HepG2 (cell line): Measurements from ENCODE around the gene TSLP. TPM values are rescaled to one million over a fixed set of nuclear protein-coding genes. Genes with fewer than 3 reads are reported as not detected.

Experiments
- ATAC-seq: fragments of 200-7000 bp; cut with Tn5 transposase; 3 replicates; pipeline ENCODE4 v1.9.1; 2020; ENCODE audit warnings: mild to moderate bottlenecking, moderate library complexity
- BruUV-seq: library from RNA; stranded (reverse); fragments of 400-500 nt; replicated peaks from 2 replicates; lab custom pipeline; 2021; lab: Mats Ljungman, UMichigan
- CTCF ChIA-PET: fragments of 300-600 bp; formaldehyde crosslinking; extraction: SDS; loops from one replicate; lab custom pipeline; 2021; ENCODE audit warnings: low total read pairs, inconsistent platforms, low intra/inter-chr PET ratio; lab: Yijun Ruan, JAX
- POLR2A ChIA-PET: fragments of 350-600 bp; sonication (Branson Sonifier 250); formaldehyde crosslinking; loops from one replicate; lab custom pipeline; 2020; ENCODE audit warnings: antibody characterized with exemption, inconsistent platforms; lab: Yijun Ruan, JAX
- DNase-seq: peaks from one replicate; pipeline ENCODE4 v3.0.0-alpha.2; 2015; ENCODE audit warnings: low spot score
- FAIRE-seq: peaks from 3 replicates; lab custom pipeline; 2011; peaks lifted over from hg19 to GRCh38; lab: Jason Lieb, UNC
- H2AFZ ChIP-seq: one replicate; pipeline ENCODE4 v1.6.1; 2011; ENCODE audit warnings: low read length, inconsistent platforms
- H3K27ac ChIP-seq: fragments of 300-600 bp; 3 replicates; pipeline ENCODE4 v1.8.0; 2011; ENCODE audit warnings: mixed run types, mild to moderate bottlenecking, mixed read lengths, low read length, inconsistent platforms; ENCODE audit not compliant: insufficient read depth; ENCODE audit errors: extremely low read length
- H3K27me3 ChIP-seq, 2 experiments: fragments of 200-600 bp in 1 of 2; 2 replicates in 1 of 2; 3 replicates in 1 of 2; pipeline versions ENCODE4 v1.6.0 to v1.8.0; 2011; ENCODE audit warnings: low read length in 2 of 2, mild to moderate bottlenecking in 2 of 2, moderate library complexity in 2 of 2, inconsistent platforms in 1 of 2; ENCODE audit not compliant: insufficient read depth in 2 of 2, control insufficient read depth in 1 of 2
- H3K36me3 ChIP-seq, 2 experiments: fragments of 200-600 bp in 1 of 2; replicated peaks in 1 of 2; 2 replicates in 1 of 2; 3 replicates in 1 of 2; pipeline versions ENCODE4 v1.5.1 to v1.8.0; 2011; ENCODE audit warnings: low read length in 2 of 2, inconsistent platforms in 1 of 2; ENCODE audit not compliant: insufficient read depth in 2 of 2, control insufficient read depth in 1 of 2
- H3K4me1 ChIP-seq: 2 replicates; pipeline ENCODE4 v1.5.1; 2012; ENCODE audit warnings: low read length, inconsistent platforms; ENCODE audit not compliant: insufficient read depth
- H3K4me2 ChIP-seq: 2 replicates; pipeline ENCODE4 v1.6.0; 2011; ENCODE audit warnings: low read depth, low read length, inconsistent platforms
- H3K4me3 ChIP-seq, 3 experiments: fragments of 200-600 bp in 1 of 3; sonication (generic), shearing (Covaris generic) in 1 of 3; replicated peaks in 1 of 3; 2 replicates each; pipeline ENCODE4 v1.5.1; 2011 to 2016; ENCODE audit warnings: low read length in 3 of 3, inconsistent platforms in 2 of 3, low read depth in 2 of 3, mild to moderate bottlenecking in 2 of 3, control low read depth in 1 of 3, mixed read lengths in 1 of 3; ENCODE audit not compliant: insufficient read depth in 1 of 3
- H3K79me2 ChIP-seq: one replicate; pipeline ENCODE4 v1.6.1; 2011; ENCODE audit warnings: low read length, inconsistent platforms; ENCODE audit not compliant: insufficient read depth
- H3K9ac ChIP-seq: 2 replicates; pipeline ENCODE4 v1.6.0; 2011; ENCODE audit warnings: mild to moderate bottlenecking, low read depth, low read length, inconsistent platforms; ENCODE audit not compliant: insufficient read depth
- H3K9me3 ChIP-seq: 2 replicates; pipeline ENCODE4 v1.5.1; 2012; ENCODE audit warnings: mild to moderate bottlenecking, low read length
- H4K20me1 ChIP-seq: 2 replicates; pipeline ENCODE4 v1.6.0; 2011; ENCODE audit warnings: inconsistent platforms, mild to moderate bottlenecking, low read length, moderate library complexity; ENCODE audit not compliant: insufficient read depth
- BRCA1 ChIP-seq: sonication (generic); formaldehyde crosslinking; IDR thresholded peaks from 2 replicates; pipeline ENCODE4 v1.4.0; 2020; ENCODE audit warnings: missing genetic modification reagents
- CEBPB ChIP-seq: IDR thresholded peaks from 2 replicates; pipeline ENCODE4 v1.6.1; 2011; ENCODE audit warnings: low read depth, low read length, improper control_type of control experiment, borderline replicate concordance
- EED ChIP-seq: sonication (generic); formaldehyde crosslinking; IDR thresholded peaks from 2 replicates; pipeline ENCODE4 v1.5.0; 2020; ENCODE audit warnings: mild to moderate bottlenecking, missing genetic modification reagents
- NCOA2 ChIP-seq: sonication (generic); formaldehyde crosslinking; IDR thresholded peaks from 2 replicates; pipeline ENCODE4 v1.8.0; 2022; ENCODE audit warnings: inconsistent platforms
- RFX1 ChIP-seq: fragments of 450-650 bp; IDR thresholded peaks from 2 replicates; pipeline ENCODE4 v1.6.1; 2017
- SMAD3 ChIP-seq: sonication (generic); formaldehyde crosslinking; IDR thresholded peaks from 2 replicates; pipeline ENCODE4 v1.4.0; 2020; ENCODE audit warnings: missing genetic modification reagents
- SMARCE1 ChIP-seq: fragments of 450-650 bp; IDR thresholded peaks from 2 replicates; pipeline ENCODE4 v1.6.1; 2017; ENCODE audit warnings: borderline replicate concordance
- U2AF2 ChIP-seq: fragments of 200-400 bp; formaldehyde crosslinking; IDR thresholded peaks from 2 replicates; pipeline ENCODE4 v1.6.1; 2017; ENCODE audit warnings: low read depth, mild to moderate bottlenecking, low read length
- ZMYM2 ChIP-seq: sonication (generic); formaldehyde crosslinking; IDR thresholded peaks from 2 replicates; pipeline ENCODE4 v1.8.0; 2022; ENCODE audit warnings: mild to moderate bottlenecking, missing genetic modification reagents
- ZNF138 ChIP-seq: sonication (generic); formaldehyde crosslinking; IDR thresholded peaks from 2 replicates; pipeline ENCODE4 v1.5.0; 2020; ENCODE audit warnings: mild to moderate bottlenecking, low read depth, missing genetic modification reagents
- ZNF460 ChIP-seq: sonication (generic); formaldehyde crosslinking; IDR thresholded peaks from 2 replicates; pipeline ENCODE4 v1.5.1; 2020; ENCODE audit warnings: missing genetic modification reagents, mild to moderate bottlenecking, borderline replicate concordance
- ZNF549 ChIP-seq: sonication (generic); formaldehyde crosslinking; IDR thresholded peaks from 2 replicates; pipeline ENCODE4 v1.5.0; 2020; ENCODE audit warnings: missing genetic modification reagents
- ZNF552 ChIP-seq: sonication (generic); formaldehyde crosslinking; IDR thresholded peaks from 2 replicates; pipeline ENCODE4 v1.9.0; 2022; ENCODE audit warnings: missing genetic modification reagents, mild to moderate bottlenecking, borderline replicate concordance
- ZNF670 ChIP-seq: sonication (generic); formaldehyde crosslinking; IDR thresholded peaks from 2 replicates; pipeline ENCODE4 v1.8.0; 2022; ENCODE audit warnings: mild to moderate bottlenecking, missing genetic modification reagents, borderline replicate concordance
- WGBS: methylation state at CpG from one replicate; pipeline ENCODE4 v1.1.6; 2017; ENCODE audit warnings: low lambda C conversion rate; 5-methylcytosine and 5-hydroxymethylcytosine counted together
- in situ Hi-C: cut with HindIII; loops from 2 replicates; pipeline ENCODE4 v1.10.0; 2017; ENCODE audit warnings: low pct_unique_long_range_greater_than_20kb; ENCODE audit not compliant: extremely low pct_ligation_motif_present
- intact Hi-C: fragments of 100-400 bp; cut with micrococcal nuclease; formaldehyde crosslinking; loops from one replicate; pipeline ENCODE4 v1.10.0; 2022; ENCODE audit not compliant: unreplicated experiment
- polyA plus RNA-seq, 8 experiments: library from polyadenylated mRNA; depleted of rRNA in 3 of 8; stranded (reverse) in 7 of 8; unstranded in 1 of 8; fragments of >200 nt; fragmentation: Illumina TruSeq in 4 of 8; extraction: Trizol in 4 of 8; gene quantifications; 2 replicates each; pipeline versions ENCODE4 v1.2.1 to v1.2.3, GENCODE V29; 2011 to 2016; ENCODE audit warnings: low read depth in 4 of 8, missing spikeins in 1 of 8, mixed read lengths in 1 of 8; ENCODE audit not compliant: insufficient read depth in 1 of 8
- total RNA-seq, 5 experiments: library from RNA; depleted of rRNA; stranded (reverse); fragments of >200 nt; fragmentation: Illumina TruSeq; extraction: Trizol; gene quantifications; 2 replicates each; pipeline ENCODE4 v1.2.3, GENCODE V29; 2016; ENCODE audit warnings: low read depth in 1 of 5
- TF ChIP-seq, protein P1 (sequence below): sonication (generic); formaldehyde crosslinking; IDR thresholded peaks from 2 replicates; pipeline ENCODE4 v1.5.0; 2020; ENCODE audit warnings: missing genetic modification reagents, mild to moderate bottlenecking, borderline replicate concordance
- TF ChIP-seq, protein P2 (sequence below): sonication (generic); formaldehyde crosslinking; IDR thresholded peaks from 2 replicates; pipeline ENCODE4 v1.4.0; 2020; ENCODE audit warnings: low read depth, mild to moderate bottlenecking, missing genetic modification reagents
- TF ChIP-seq, protein P3 (sequence below): sonication (generic); formaldehyde crosslinking; IDR thresholded peaks from 2 replicates; pipeline ENCODE4 v1.8.0; 2022; ENCODE audit warnings: missing genetic modification reagents, mild to moderate bottlenecking, inconsistent platforms, borderline replicate concordance

Gene TSLP
- total and polyA plus RNA-seq, 2 of the 13 experiments (the other 11 are each of a cell fraction or from before 2014, with no cell fraction given): not detected

DNA sequence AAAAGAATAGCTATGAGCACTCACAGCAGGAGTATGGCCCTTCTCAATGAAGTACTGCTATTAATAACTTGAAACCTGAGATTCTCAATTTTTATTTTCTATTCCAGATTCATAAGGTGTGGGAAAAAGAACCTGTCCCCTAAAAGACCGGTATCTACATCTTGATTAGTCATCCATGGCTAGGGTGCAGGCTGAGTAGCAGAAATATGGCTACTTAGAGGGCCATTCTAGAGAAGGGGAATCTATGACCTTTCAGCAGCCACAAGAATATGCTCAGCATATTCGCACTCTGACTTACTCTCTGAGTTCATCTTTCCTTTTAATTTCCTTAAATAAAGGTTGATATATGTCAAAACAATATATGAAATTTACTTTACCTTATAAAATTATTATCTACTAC is 48.3 kb downstream of the TSLP start:
- BruUV-seq: no TSS peak

DNA sequence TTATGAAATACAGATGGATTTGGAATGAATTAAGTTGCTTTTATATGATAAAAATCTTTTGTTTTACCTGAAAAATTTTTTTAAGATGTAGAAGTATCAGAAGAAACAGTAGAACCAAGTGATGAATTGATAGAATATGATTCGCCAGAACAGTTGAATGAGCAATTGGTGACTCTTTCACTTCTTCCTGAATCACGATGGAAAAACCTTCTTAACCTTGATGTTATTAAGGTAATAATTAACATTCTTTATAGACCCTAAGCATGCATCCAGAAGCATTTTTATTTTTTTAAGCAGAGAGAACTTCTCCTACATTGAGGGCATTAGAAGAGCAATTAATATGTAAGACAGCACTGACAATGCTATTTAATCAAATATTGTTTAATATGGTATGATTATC is 49.4 kb downstream of the TSLP start:
- CTCF ChIA-PET: no interaction called here
- Histone ChIP-seq H3K27me3 (no peaks in the 10 kb centered on the region), H2AFZ (no peak overlapping the region), H3K27ac (no peak overlapping the region), H3K79me2 (no peaks in the 10 kb centered on the region), H3K9me3 (no peaks in the 10 kb centered on the region), H3K9ac (no peak overlapping the region), H3K4me1 (no peaks in the 10 kb centered on the region), H3K4me3 (no peak overlapping the region), H4K20me1 (no peaks in the 10 kb centered on the region), H3K4me2 (no peak overlapping the region), H3K36me3 (peaks cover 7 to 60% of the 10 kb centered on the region in 2 experiments)
- POLR2A ChIA-PET: no interaction called here
- intact Hi-C loops (loop anchor here (1.0 kb wide), 1 partner anchor 46 kb away; no protein-coding TSS in a partner anchor), in situ Hi-C loops (no loop called here)
- FAIRE-seq (no peak), DNase-seq (no peak), ATAC-seq (no peak)
- no TSS peak for BruUV-seq
- 94% methylated on average over 2 of the region's 2 CpGs for WGBS
- TF ChIP-seq, protein P1, sequence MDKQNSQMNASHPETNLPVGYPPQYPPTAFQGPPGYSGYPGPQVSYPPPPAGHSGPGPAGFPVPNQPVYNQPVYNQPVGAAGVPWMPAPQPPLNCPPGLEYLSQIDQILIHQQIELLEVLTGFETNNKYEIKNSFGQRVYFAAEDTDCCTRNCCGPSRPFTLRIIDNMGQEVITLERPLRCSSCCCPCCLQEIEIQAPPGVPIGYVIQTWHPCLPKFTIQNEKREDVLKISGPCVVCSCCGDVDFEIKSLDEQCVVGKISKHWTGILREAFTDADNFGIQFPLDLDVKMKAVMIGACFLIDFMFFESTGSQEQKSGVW (CRISPR knock-in tag): no peak
- no peak for TF ChIP-seq SMAD3 (CRISPR knock-in tag)
- TF ChIP-seq ZNF460: no peak
- TF ChIP-seq, protein P2, sequence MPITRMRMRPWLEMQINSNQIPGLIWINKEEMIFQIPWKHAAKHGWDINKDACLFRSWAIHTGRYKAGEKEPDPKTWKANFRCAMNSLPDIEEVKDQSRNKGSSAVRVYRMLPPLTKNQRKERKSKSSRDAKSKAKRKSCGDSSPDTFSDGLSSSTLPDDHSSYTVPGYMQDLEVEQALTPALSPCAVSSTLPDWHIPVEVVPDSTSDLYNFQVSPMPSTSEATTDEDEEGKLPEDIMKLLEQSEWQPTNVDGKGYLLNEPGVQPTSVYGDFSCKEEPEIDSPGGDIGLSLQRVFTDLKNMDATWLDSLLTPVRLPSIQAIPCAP (CRISPR knock-in tag): no peak
- TF ChIP-seq ZNF670 (CRISPR knock-in tag): no peak
- no peak for TF ChIP-seq RFX1
- TF ChIP-seq EED (CRISPR knock-in tag): no peak
- TF ChIP-seq ZMYM2 (CRISPR knock-in tag): no peak
- TF ChIP-seq U2AF2: no peak

More for the DNA sequence above, 48.3 kb downstream of the TSLP start:
- no peak for TF ChIP-seq NCOA2 (CRISPR knock-in tag)
- no peak for TF ChIP-seq SMARCE1
- TF ChIP-seq CEBPB: no peak
- TF ChIP-seq ZNF552 (CRISPR knock-in tag): no peak
- no peak for TF ChIP-seq BRCA1 (CRISPR knock-in tag)
- TF ChIP-seq ZNF549 (CRISPR knock-in tag): no peak
- TF ChIP-seq ZNF138 (CRISPR knock-in tag): no peak
- TF ChIP-seq, protein P3, sequence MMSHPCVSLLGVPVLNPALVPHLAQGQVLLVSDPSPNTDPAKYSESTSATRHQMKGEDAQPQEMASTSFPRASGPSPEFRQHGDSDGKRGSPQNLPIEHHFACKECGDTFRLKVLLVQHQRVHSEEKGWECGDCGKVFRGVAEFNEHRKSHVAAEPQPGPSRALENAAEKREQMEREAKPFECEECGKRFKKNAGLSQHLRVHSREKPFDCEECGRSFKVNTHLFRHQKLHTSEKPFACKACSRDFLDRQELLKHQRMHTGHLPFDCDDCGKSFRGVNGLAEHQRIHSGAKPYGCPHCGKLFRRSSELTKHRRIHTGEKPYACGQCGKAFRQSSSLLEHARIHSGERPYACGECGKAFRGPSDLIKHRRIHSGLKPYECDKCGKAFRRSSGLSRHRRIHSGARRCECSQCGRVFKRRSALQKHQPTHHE (CRISPR knock-in tag): no peak
- no peaks in the 10 kb centered on the region for H4K20me1 ChIP-seq
- ChIA-PET POLR2A (no interaction called here), CTCF (no interaction called here)
- ATAC-seq: no peak
- H2AFZ ChIP-seq: no peak overlapping the region
- intact Hi-C loops (no loop called here), in situ Hi-C loops (no loop called here)
- H3K4me2 ChIP-seq: no peak overlapping the region
- H3K36me3 ChIP-seq: peaks cover 5 to 54% of the 10 kb centered on the region in 2 experiments
- no peak overlapping the region for H3K4me3 ChIP-seq
- H3K27me3 ChIP-seq: no peaks in the 10 kb centered on the region
- no peaks in the 10 kb centered on the region for H3K9me3 ChIP-seq
- no peak for DNase-seq
- FAIRE-seq: no peak
- no peaks in the 10 kb centered on the region for H3K4me1 ChIP-seq
- H3K9ac ChIP-seq: no peak overlapping the region
- 96% methylated on average over 2 of the region's 2 CpGs for WGBS
- no peaks in the 10 kb centered on the region for H3K79me2 ChIP-seq
- H3K27ac ChIP-seq: no peak overlapping the region
